Chondrocyte (in vitro differentiated cells): ENCODE measurements around the gene RSPH6A. TPM values are rescaled to one million over a fixed set of nuclear protein-coding genes. Genes with fewer than 3 reads are reported as not detected.

Experiments used
- DNase-seq: peaks from one replicate; pipeline ENCODE4 v3.0.0; 2021; ENCODE audit warnings: mixed read lengths, low spot score
- H3K27ac Mint-ChIP-seq: one replicate; pipeline ENCODE4 v1.8.0; 2021; ENCODE audit warnings: mild to moderate bottlenecking, moderate library complexity, mixed read lengths; ENCODE audit not compliant: unreplicated experiment
- H3K27me3 Mint-ChIP-seq: 2 replicates; pipeline ENCODE4 v1.8.0; 2021; ENCODE audit warnings: low read depth, mixed read lengths
- H3K36me3 Mint-ChIP-seq: 2 replicates; pipeline ENCODE4 v1.8.0; 2021; ENCODE audit warnings: low read depth, mixed read lengths
- H3K4me1 Mint-ChIP-seq: 2 replicates; pipeline ENCODE4 v1.8.0; 2021; ENCODE audit warnings: low read depth, mild to moderate bottlenecking, mixed read lengths
- H3K4me3 Mint-ChIP-seq: one replicate; pipeline ENCODE4 v1.8.0; 2021; ENCODE audit warnings: mild to moderate bottlenecking, moderate library complexity, mixed read lengths; ENCODE audit not compliant: unreplicated experiment
- H3K9me3 Mint-ChIP-seq: 2 replicates; pipeline ENCODE4 v1.8.0; 2021; ENCODE audit warnings: low read depth, mixed read lengths
- total RNA-seq: library from RNA; stranded (reverse); gene quantifications from 3 replicates; pipeline ENCODE4 v1.2.1, GENCODE V29; 2021
- TF ChIP-seq, protein P1 (sequence below): fragments of 200-600 bp; sonication (generic); IDR thresholded peaks from 2 replicates; pipeline ENCODE4 v1.5.0; 2021; ENCODE audit warnings: antibody characterized with exemption, mild to moderate bottlenecking, moderate library complexity

RSPH6A gene
- total RNA-seq, 1 donor from 2014 or later, result 0.15 TPM

DNA sequence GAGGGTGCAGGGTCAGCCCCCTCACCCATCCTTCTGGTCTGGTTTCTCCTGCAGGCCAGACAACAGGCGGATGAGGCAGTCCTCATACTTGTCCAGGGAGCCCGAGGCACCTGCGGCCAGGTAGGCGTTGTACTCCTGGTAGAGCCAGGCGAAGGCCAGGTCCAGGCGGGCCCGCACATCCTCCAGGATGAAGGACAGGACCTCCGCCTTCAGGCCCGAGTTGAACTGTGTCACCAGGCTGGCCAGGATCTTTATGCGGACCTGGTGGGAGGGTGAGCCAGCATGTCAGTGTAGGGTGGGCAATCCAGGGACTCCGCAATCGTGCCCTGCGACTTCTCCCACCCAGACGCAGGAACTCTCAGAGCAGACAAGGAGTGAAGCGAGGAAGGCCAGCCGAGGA, 13.8 kb upstream of the RSPH6A start:
- Mint-ChIP-seq H3K27ac (no peak overlapping the region), H3K27me3 (no peaks in the 10 kb centered on the region), H3K4me1 (peaks cover 19% of the 10 kb centered on the region), H3K4me3 (no peak overlapping the region), H3K36me3 (peaks cover 47% of the 10 kb centered on the region), H3K9me3 (no peaks in the 10 kb centered on the region)
- TF ChIP-seq, protein P1, sequence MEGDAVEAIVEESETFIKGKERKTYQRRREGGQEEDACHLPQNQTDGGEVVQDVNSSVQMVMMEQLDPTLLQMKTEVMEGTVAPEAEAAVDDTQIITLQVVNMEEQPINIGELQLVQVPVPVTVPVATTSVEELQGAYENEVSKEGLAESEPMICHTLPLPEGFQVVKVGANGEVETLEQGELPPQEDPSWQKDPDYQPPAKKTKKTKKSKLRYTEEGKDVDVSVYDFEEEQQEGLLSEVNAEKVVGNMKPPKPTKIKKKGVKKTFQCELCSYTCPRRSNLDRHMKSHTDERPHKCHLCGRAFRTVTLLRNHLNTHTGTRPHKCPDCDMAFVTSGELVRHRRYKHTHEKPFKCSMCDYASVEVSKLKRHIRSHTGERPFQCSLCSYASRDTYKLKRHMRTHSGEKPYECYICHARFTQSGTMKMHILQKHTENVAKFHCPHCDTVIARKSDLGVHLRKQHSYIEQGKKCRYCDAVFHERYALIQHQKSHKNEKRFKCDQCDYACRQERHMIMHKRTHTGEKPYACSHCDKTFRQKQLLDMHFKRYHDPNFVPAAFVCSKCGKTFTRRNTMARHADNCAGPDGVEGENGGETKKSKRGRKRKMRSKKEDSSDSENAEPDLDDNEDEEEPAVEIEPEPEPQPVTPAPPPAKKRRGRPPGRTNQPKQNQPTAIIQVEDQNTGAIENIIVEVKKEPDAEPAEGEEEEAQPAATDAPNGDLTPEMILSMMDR, result no peak
- no peak for DNase-seq

DNA sequence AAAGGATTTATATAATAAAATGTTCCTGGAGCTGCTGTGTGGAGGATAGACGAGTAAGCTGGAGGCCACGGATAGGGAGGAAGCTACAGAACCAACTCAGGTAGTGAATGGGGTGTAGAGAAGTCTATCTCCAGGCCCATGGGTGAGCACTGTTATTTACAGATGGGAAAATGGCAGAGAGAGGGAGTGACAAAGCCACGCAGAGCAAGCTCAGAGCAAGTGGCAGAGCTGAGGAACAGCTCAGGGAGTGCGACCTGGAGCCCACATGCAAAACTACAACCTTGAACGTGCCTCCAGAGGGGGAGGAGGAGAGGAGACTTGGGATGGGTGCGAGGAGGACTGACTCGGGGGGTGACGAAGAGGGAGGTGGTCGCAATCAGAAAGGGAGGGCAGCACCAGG, 13.4 kb upstream of the RSPH6A start:
- TF ChIP-seq, protein P1, result no peak
- Mint-ChIP-seq H3K27me3 (no peaks in the 10 kb centered on the region), H3K27ac (no peak overlapping the region), H3K4me3 (no peak overlapping the region), H3K9me3 (no peaks in the 10 kb centered on the region), H3K36me3 (peaks cover 47% of the 10 kb centered on the region), H3K4me1 (peaks cover 19% of the 10 kb centered on the region)
- DNase-seq, result no peak

GRCh38 chr19:45827459-45828093, 12.5 kb upstream of the RSPH6A start:
- Mint-ChIP-seq H3K27me3 (no peaks in the 10 kb centered on the region), H3K4me3 (no peak overlapping the region), H3K27ac (no peak overlapping the region), H3K36me3 (peaks cover 50% of the 10 kb centered on the region), H3K4me1 (peaks cover 19% of the 10 kb centered on the region), H3K9me3 (no peaks in the 10 kb centered on the region)
- TF ChIP-seq, protein P1, result no peak
- DNase-seq, result no peak

DNA sequence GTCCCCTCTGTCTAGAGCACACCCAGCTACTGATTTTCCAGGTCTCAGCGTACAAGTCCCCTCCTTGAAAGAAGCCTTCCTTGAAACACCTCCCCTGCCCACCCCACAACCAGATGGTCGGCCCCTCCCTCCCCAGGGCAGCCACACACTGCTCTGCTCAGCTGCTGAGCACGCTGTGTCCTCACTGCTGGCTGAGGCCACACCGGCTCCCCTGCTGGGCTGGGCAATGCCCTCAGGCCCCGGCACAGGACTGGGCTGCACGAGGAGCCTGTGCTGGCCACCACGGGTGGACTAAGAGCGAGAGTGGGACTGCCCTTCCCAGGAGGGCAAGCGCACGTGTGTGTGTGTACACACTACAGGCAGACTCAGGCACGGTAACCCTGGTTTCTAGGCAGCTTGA, 11.8 kb upstream of the RSPH6A start:
- TF ChIP-seq, protein P1, result no peak
- Mint-ChIP-seq H3K36me3 (peaks cover 45% of the 10 kb centered on the region), H3K9me3 (no peaks in the 10 kb centered on the region), H3K27me3 (no peaks in the 10 kb centered on the region), H3K4me1 (peaks cover 19% of the 10 kb centered on the region), H3K27ac (peak overlapping the region; percentile 47), H3K4me3 (no peak overlapping the region)
- DNase-seq, result peak; percentile 87

GRCh38 chr19:45825917-45826893, 11.1 kb upstream of the RSPH6A start:
- TF ChIP-seq, protein P1, result no peak
- no peaks in the 10 kb centered on the region for H3K9me3 Mint-ChIP-seq
- H3K36me3 Mint-ChIP-seq, result peaks cover 42% of the 10 kb centered on the region
- no peaks in the 10 kb centered on the region for H3K27me3 Mint-ChIP-seq
- peak; percentile 86 for DNase-seq
- H3K4me3 Mint-ChIP-seq, result no peak overlapping the region
- H3K4me1 Mint-ChIP-seq, result peaks cover 19% of the 10 kb centered on the region
- no peak overlapping the region for H3K27ac Mint-ChIP-seq
